Measurements from ENCODE around the gene METTL9.

DNA sequence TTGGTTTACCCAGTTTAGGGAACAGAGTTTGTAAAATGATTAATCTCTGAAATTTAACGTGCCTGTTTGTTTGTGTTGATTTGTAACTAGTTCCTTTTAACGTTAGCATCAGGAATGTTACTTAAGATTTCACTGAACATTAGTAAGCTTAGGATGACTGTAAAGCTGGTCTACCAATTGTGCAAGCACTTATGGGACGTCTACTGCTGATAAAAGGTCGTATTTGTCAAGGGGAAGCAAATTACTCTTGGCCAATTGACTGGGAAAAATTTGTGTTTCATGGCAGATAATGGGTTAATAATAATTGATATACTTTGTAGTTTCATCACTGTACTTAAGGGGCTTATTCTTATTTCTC lies 11.8 kb downstream of the METTL9 start:
- TF ChIP-seq, protein P1, sequence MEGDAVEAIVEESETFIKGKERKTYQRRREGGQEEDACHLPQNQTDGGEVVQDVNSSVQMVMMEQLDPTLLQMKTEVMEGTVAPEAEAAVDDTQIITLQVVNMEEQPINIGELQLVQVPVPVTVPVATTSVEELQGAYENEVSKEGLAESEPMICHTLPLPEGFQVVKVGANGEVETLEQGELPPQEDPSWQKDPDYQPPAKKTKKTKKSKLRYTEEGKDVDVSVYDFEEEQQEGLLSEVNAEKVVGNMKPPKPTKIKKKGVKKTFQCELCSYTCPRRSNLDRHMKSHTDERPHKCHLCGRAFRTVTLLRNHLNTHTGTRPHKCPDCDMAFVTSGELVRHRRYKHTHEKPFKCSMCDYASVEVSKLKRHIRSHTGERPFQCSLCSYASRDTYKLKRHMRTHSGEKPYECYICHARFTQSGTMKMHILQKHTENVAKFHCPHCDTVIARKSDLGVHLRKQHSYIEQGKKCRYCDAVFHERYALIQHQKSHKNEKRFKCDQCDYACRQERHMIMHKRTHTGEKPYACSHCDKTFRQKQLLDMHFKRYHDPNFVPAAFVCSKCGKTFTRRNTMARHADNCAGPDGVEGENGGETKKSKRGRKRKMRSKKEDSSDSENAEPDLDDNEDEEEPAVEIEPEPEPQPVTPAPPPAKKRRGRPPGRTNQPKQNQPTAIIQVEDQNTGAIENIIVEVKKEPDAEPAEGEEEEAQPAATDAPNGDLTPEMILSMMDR (IDR thresholded peaks at IDR 0.05), result no peak
- no peak for TF ChIP-seq POLR2A (IDR thresholded peaks at IDR 0.05)

All from stomach (tissue), 4 donors.